ENCODE data around the gene HPGD.
A peak's percentile ranks its signal among the peaks of the same experiment; 100 is the strongest.

The HPGD gene

DNA sequence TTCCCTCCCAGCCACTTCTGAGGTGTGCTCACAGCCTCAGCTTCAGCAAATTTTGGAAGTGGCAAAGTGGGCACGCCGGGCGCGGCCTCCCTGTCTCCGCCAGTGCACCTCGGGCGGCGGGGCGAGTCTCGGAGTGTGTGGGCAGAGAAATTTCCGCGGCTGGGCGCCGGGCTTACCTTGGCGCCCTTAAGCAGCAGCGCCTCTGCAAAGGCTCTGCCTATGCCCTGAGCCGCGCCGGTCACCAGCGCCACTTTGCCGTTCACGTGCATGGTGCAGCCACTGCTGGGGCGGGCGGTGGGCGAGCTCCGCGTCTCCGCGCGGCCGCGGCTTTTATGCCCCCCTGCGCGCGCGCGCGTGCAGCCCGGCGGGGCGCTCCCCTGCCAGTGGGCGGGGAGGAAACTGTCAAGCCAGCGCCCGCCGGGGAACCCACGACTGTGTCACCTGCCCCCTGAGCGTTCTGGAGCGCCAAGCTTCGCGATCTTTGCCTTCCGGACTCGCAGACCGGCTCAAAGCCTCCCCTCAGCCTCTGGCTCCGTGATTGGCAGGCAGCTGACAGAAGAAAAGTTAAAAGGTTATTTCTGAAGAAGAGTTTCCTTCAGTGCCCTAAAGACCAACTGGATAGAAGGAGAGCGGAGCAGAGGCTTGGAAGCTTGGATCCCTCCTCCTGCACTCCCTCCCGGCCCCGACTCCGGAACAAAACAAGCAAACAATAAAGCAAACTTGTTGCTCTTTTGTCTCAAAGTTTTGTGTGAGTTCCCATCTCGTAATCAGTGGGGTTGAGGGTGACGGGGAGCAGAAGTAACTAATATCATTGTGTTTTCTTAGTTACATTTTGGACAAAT is at the start of gene HPGD:
HPGD (minus strand) TSS at position 306 of the 842 bp plus-strand sequence; CDS start at position 269, 37 bp downstream.
- peaks cover 15% of the 10 kb centered on the region for H3K4me1 Mint-ChIP-seq (ENCODE audit: low read depth)
- H3K27me3 Mint-ChIP-seq (ENCODE audit: low read depth), result peaks cover 61% of the 10 kb centered on the region
- peak within 1 kb of the TSS; percentile 72 for H3K27ac Mint-ChIP-seq
- peak within 1 kb of the TSS; percentile 85 for H3K4me3 Mint-ChIP-seq
- H3K9me3 Mint-ChIP-seq, result no peaks in the 10 kb centered on the region
- peaks cover 2% of the 10 kb centered on the region for H3K36me3 Mint-ChIP-seq (ENCODE audit: low read depth)

DNA sequence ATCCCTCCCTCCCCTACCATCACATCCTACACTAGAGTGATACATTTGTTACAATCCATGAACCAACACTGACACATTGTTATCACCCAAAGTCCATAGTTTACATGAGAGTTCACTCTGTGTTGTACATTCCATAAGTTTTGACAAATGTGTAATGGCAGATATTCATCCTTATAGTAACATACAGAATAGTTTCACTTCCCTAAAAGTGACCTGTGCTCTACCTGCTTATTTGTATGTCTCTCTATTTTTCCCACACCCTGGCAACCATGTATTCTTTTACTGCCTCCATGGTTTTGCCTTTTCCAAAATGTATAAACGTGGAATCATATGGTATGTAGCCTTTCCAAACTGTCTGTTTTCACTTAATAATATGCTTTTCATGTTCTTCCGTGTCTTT is 42.2 kb upstream of the HPGD start:
- Mint-ChIP-seq H3K4me3 (no peak overlapping the region), H3K27ac (no peak overlapping the region), H3K4me1 (ENCODE audit: low read depth) (peaks cover 3% of the 10 kb centered on the region), H3K9me3 (no peaks in the 10 kb centered on the region), H3K27me3 (ENCODE audit: low read depth) (no peaks in the 10 kb centered on the region), H3K36me3 (ENCODE audit: low read depth) (no peaks in the 10 kb centered on the region)

- Mint-ChIP-seq H3K4me3 (no peak overlapping the region), H3K4me1 (ENCODE audit: low read depth) (peaks cover 3% of the 10 kb centered on the region), H3K27ac (no peak overlapping the region), H3K36me3 (ENCODE audit: low read depth) (no peaks in the 10 kb centered on the region), H3K9me3 (no peaks in the 10 kb centered on the region), H3K27me3 (ENCODE audit: low read depth) (no peaks in the 10 kb centered on the region)
Measured at GRCh38 chr4:174563399-174563798, 41.1 kb upstream of the HPGD start.

GRCh38 chr4:174561560-174561959 is 39.3 kb upstream of the HPGD start:
- Mint-ChIP-seq H3K27ac (no peak overlapping the region), H3K9me3 (no peaks in the 10 kb centered on the region), H3K4me3 (no peak overlapping the region), H3K36me3 (ENCODE audit: low read depth) (no peaks in the 10 kb centered on the region), H3K27me3 (ENCODE audit: low read depth) (no peaks in the 10 kb centered on the region), H3K4me1 (ENCODE audit: low read depth) (peaks cover 3% of the 10 kb centered on the region)

DNA sequence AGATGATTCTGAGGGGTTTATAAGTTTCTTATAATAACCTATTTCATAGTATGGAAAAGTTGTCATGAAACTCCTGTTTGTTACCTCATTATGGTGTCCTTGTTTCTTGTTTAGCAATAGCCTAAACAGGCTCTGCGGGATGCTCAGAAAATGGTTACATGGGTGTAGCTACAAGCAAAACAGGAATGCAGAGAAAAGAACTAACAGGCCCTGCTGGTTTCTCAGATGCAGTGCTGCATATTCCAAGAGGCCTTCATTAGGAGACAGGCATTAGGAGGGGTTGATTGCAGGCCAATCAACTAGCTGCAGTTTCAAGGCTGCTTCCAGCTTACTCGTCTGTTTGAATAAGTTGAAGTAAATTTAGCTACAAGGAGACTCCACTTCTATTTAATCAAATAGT is 37.6 kb upstream of the HPGD start:
- Mint-ChIP-seq H3K36me3 (ENCODE audit: low read depth) (no peaks in the 10 kb centered on the region), H3K4me3 (no peak overlapping the region), H3K27me3 (ENCODE audit: low read depth) (no peaks in the 10 kb centered on the region), H3K9me3 (no peaks in the 10 kb centered on the region), H3K4me1 (ENCODE audit: low read depth) (peaks cover 3% of the 10 kb centered on the region), H3K27ac (no peak overlapping the region)

GRCh38 chr4:174555789-174556630 is 33.7 kb upstream of the HPGD start:
- no peaks in the 10 kb centered on the region for H3K4me1 Mint-ChIP-seq (ENCODE audit: low read depth)

DNA sequence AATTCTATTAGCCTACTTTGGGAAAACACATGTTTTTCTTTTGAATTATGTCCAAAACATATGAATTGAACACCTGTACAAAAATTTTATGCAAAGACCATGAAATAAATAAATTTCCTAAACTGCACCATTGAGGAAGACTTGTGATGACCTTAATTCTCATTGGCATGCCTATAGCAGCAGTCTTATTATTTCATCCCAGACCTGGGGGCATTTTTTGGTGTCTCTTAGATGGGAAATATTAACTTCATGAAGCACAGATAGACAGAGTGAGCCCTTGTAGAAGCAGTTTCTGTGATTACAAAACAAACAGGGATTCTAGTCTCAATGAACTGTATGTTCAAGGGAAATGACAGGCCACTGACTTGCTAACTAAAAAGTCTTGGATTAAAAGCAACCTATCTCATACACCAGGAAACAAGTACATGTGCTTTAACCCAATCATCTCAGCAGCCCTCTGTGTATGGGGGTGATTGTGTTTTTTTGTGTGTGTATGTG is 32.0 kb upstream of the HPGD start:
- Mint-ChIP-seq H3K4me3 (no peak overlapping the region), H3K27ac (no peak overlapping the region), H3K9me3 (peaks cover 9% of the 10 kb centered on the region), H3K36me3 (ENCODE audit: low read depth) (no peaks in the 10 kb centered on the region), H3K27me3 (ENCODE audit: low read depth) (no peaks in the 10 kb centered on the region), H3K4me1 (ENCODE audit: low read depth) (no peaks in the 10 kb centered on the region)

More at GRCh38 chr4:174555789-174556630, 33.7 kb upstream of the HPGD start:
- Mint-ChIP-seq H3K9me3 (peaks cover 8% of the 10 kb centered on the region), H3K36me3 (ENCODE audit: low read depth) (no peaks in the 10 kb centered on the region), H3K4me3 (no peak overlapping the region), H3K27ac (no peak overlapping the region), H3K27me3 (ENCODE audit: low read depth) (no peaks in the 10 kb centered on the region)

- no peaks in the 10 kb centered on the region for H3K36me3 Mint-ChIP-seq (ENCODE audit: low read depth)
- no peak overlapping the region for H3K4me3 Mint-ChIP-seq
- no peaks in the 10 kb centered on the region for H3K4me1 Mint-ChIP-seq (ENCODE audit: low read depth)
- H3K9me3 Mint-ChIP-seq, result peaks cover 9% of the 10 kb centered on the region
- H3K27me3 Mint-ChIP-seq (ENCODE audit: low read depth), result no peaks in the 10 kb centered on the region
- no peak overlapping the region for H3K27ac Mint-ChIP-seq
Measured at GRCh38 chr4:174553828-174554227, 31.5 kb upstream of the HPGD start.

- Mint-ChIP-seq H3K4me3 (no peak overlapping the region), H3K4me1 (ENCODE audit: low read depth) (no peaks in the 10 kb centered on the region), H3K9me3 (peaks cover 9% of the 10 kb centered on the region), H3K27me3 (ENCODE audit: low read depth) (no peaks in the 10 kb centered on the region), H3K27ac (no peak overlapping the region), H3K36me3 (ENCODE audit: low read depth) (no peaks in the 10 kb centered on the region)
Measured at GRCh38 chr4:174553031-174553430, 30.7 kb upstream of the HPGD start.

DNA sequence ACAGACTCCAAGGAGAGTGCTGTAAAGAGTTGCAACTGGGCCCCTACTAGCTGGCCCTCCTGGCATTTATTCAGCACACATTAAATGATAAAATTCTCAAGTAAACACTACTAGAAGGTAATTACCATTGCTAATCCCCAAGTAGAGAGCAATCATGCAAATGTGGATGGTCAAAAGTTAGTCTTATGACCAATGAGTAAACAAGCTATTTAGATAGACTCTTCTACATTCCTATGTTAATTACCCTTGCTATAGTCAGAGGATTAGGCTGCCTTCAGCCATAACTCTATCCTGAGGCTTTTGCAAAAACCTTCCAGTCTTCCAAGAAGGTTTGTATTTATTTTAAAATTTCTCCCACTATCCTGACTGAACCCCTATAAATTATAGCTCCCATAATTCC is 28.3 kb upstream of the HPGD start:
- no peaks in the 10 kb centered on the region for H3K4me1 Mint-ChIP-seq (ENCODE audit: low read depth)
- peaks cover 9% of the 10 kb centered on the region for H3K9me3 Mint-ChIP-seq
- H3K27ac Mint-ChIP-seq, result no peak overlapping the region
- H3K36me3 Mint-ChIP-seq (ENCODE audit: low read depth), result no peaks in the 10 kb centered on the region
- H3K4me3 Mint-ChIP-seq, result no peak overlapping the region
- no peaks in the 10 kb centered on the region for H3K27me3 Mint-ChIP-seq (ENCODE audit: low read depth)

DNA sequence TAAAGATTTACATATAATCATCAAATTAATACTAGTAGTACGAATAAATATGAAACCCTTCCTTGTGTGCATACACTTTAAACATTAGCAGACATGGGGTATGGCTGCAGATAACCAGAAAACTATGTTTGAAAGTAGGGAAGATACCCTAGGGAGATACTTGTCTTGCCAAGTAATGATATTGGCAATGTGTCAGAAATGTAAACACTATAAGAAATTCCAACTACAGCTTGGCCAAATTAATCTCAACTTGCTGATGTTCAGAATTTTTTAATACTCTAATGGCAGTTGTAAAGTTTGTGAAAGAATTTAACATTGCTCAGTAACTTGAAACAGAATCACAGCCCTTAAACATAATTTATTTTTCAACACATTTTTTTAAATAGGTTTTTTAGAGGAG is 27.4 kb upstream of the HPGD start:
- no peaks in the 10 kb centered on the region for H3K36me3 Mint-ChIP-seq (ENCODE audit: low read depth)
- no peaks in the 10 kb centered on the region for H3K4me1 Mint-ChIP-seq (ENCODE audit: low read depth)
- H3K4me3 Mint-ChIP-seq, result no peak overlapping the region
- H3K27ac Mint-ChIP-seq, result no peak overlapping the region
- no peaks in the 10 kb centered on the region for H3K27me3 Mint-ChIP-seq (ENCODE audit: low read depth)
- H3K9me3 Mint-ChIP-seq, result peaks cover 9% of the 10 kb centered on the region

GRCh38 chr4:174545268-174545667 is 23.0 kb upstream of the HPGD start:
- peaks cover 3% of the 10 kb centered on the region for H3K36me3 Mint-ChIP-seq (ENCODE audit: low read depth)
- peaks cover 4% of the 10 kb centered on the region for H3K4me1 Mint-ChIP-seq (ENCODE audit: low read depth)

GRCh38 chr4:174544496-174544895 is 22.2 kb upstream of the HPGD start:
- H3K4me1 Mint-ChIP-seq (ENCODE audit: low read depth), result peaks cover 7% of the 10 kb centered on the region
- no peak overlapping the region for H3K4me3 Mint-ChIP-seq
- H3K27ac Mint-ChIP-seq, result no peak overlapping the region
- H3K27me3 Mint-ChIP-seq (ENCODE audit: low read depth), result no peaks in the 10 kb centered on the region
- H3K9me3 Mint-ChIP-seq, result no peaks in the 10 kb centered on the region
- H3K36me3 Mint-ChIP-seq (ENCODE audit: low read depth), result peaks cover 3% of the 10 kb centered on the region

More at GRCh38 chr4:174545268-174545667, 23.0 kb upstream of the HPGD start:
- Mint-ChIP-seq H3K4me3 (no peak overlapping the region), H3K27me3 (ENCODE audit: low read depth) (no peaks in the 10 kb centered on the region), H3K27ac (no peak overlapping the region), H3K9me3 (no peaks in the 10 kb centered on the region)

- H3K9me3 Mint-ChIP-seq, result no peaks in the 10 kb centered on the region
- no peaks in the 10 kb centered on the region for H3K27me3 Mint-ChIP-seq (ENCODE audit: low read depth)
- H3K27ac Mint-ChIP-seq, result no peak overlapping the region
- peaks cover 4% of the 10 kb centered on the region for H3K36me3 Mint-ChIP-seq (ENCODE audit: low read depth)
- peaks cover 20% of the 10 kb centered on the region for H3K4me1 Mint-ChIP-seq (ENCODE audit: low read depth)
- no peak overlapping the region for H3K4me3 Mint-ChIP-seq
Measured at GRCh38 chr4:174540175-174540574, 17.9 kb upstream of the HPGD start.

DNA sequence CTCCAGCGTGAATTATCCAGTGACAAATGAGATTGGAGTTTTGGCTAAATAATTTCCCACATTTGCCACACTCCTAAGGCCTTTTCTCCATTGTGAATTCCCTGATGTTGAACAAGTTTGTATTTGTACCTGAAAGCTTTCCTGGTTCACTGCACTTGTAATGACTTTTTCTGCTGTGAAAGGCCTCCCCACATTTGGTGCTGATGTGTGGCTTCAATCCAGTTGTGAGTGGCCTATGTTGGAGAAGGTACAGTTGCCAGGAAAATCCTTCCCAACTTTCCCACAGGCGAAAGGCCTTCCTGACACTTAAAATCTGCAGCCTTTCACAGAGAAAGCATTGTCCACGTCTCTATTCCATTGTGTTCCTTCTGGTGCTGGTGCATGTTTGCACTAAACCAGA is 17.3 kb upstream of the HPGD start:
- no peak overlapping the region for H3K27ac Mint-ChIP-seq
- H3K36me3 Mint-ChIP-seq (ENCODE audit: low read depth), result peaks cover 4% of the 10 kb centered on the region
- H3K27me3 Mint-ChIP-seq (ENCODE audit: low read depth), result no peaks in the 10 kb centered on the region
- peaks cover 20% of the 10 kb centered on the region for H3K4me1 Mint-ChIP-seq (ENCODE audit: low read depth)
- no peaks in the 10 kb centered on the region for H3K9me3 Mint-ChIP-seq
- H3K4me3 Mint-ChIP-seq, result no peak overlapping the region
